Measurements from ENCODE around the gene RFX1. TPM values are rescaled to one million over a fixed set of nuclear protein-coding genes. Genes with fewer than 3 reads are reported as not detected.

RFX1 gene
- total and polyA plus RNA-seq, 4 donors, result 1.8 to 5.6 (median 3.5) TPM

GRCh38 chr19:14000691-14001375 is 5.3 kb downstream of the RFX1 start:
- 95% methylated on average over 13 of the region's 13 CpGs for WGBS
- Histone ChIP-seq H3K4me1 (ENCODE audit: control insufficient read depth in 4 of 4, insufficient read depth in 4 of 4, low read length in 3 of 4) (peaks cover 6 to 15% (median 10%) of the 10 kb centered on the region in 4 donors), H3K27ac (ENCODE audit: low read depth in 1 of 2, low read length in 2 of 2) (no peak overlapping the region), H3K27me3 (ENCODE audit: control insufficient read depth in 4 of 4, insufficient read depth in 4 of 4, low read length in 3 of 4) (no peaks in the 10 kb centered on the region), H3K4me3 (ENCODE audit: low read depth in 1 of 3, low read length in 3 of 3) (no peak overlapping the region), H3K9ac (ENCODE audit: low read depth in 1 of 2, low read length in 2 of 2) (no peak overlapping the region), H3K9me3 (ENCODE audit: control insufficient read depth in 4 of 4, low read length in 3 of 4) (peaks cover 0 to 3% (median 1%) of the 10 kb centered on the region in 4 donors), H3K36me3 (ENCODE audit: control insufficient read depth in 4 of 4, insufficient read depth in 3 of 4, low read depth in 1 of 4, low read length in 3 of 4) (peaks cover 0 to 6% (median 0%) of the 10 kb centered on the region in 4 donors)
- no peak for DNase-seq (ENCODE audit: low spot score)
- TF ChIP-seq TAF1 (conservative IDR thresholded peaks at IDR 0.05) (no peak), FOXA1 (IDR thresholded peaks at IDR 0.05) (no peak), REST (IDR thresholded peaks at IDR 0.05) (no peak), HNF4A (conservative IDR thresholded peaks at IDR 0.05) (no peak), FOXA2 (IDR thresholded peaks at IDR 0.05) (no peak), SP1 (IDR thresholded peaks at IDR 0.05) (no peak)

- DNase-seq (ENCODE audit: low spot score), result no peak
- WGBS, result 97% methylated on average over 3 of the region's 3 CpGs
- H3K9me3 ChIP-seq (ENCODE audit: control insufficient read depth in 4 of 4, low read length in 3 of 4), result peaks cover 0 to 3% (median 1%) of the 10 kb centered on the region in 4 donors
- H3K27me3 ChIP-seq (ENCODE audit: control insufficient read depth in 4 of 4, insufficient read depth in 4 of 4, low read length in 3 of 4), result no peaks in the 10 kb centered on the region
- peaks cover 0 to 6% (median 2%) of the 10 kb centered on the region in 4 donors for H3K36me3 ChIP-seq (ENCODE audit: control insufficient read depth in 4 of 4, insufficient read depth in 3 of 4, low read depth in 1 of 4, low read length in 3 of 4)
- H3K4me3 ChIP-seq (ENCODE audit: low read depth in 1 of 3, low read length in 3 of 3), result no peak overlapping the region
- H3K27ac ChIP-seq (ENCODE audit: low read depth in 1 of 2, low read length in 2 of 2), result no peak overlapping the region
- H3K4me1 ChIP-seq (ENCODE audit: control insufficient read depth in 4 of 4, insufficient read depth in 4 of 4, low read length in 3 of 4), result peaks cover 0 to 11% (median 2%) of the 10 kb centered on the region in 4 donors
- TF ChIP-seq EGR1 (IDR thresholded peaks at IDR 0.05; ENCODE audit: low read depth in 2 of 2) (no peak), GABPA (IDR thresholded peaks at IDR 0.05 in 1 of 2, conservative IDR thresholded peaks at IDR 0.05 in 1 of 2) (no peak), JUND (IDR thresholded peaks at IDR 0.05) (no peak), ZBTB33 (IDR thresholded peaks at IDR 0.05) (no peak), FOXA2 (IDR thresholded peaks at IDR 0.05) (no peak), REST (IDR thresholded peaks at IDR 0.05) (no peak), ATF3 (IDR thresholded peaks at IDR 0.05) (no peak), SP1 (IDR thresholded peaks at IDR 0.05) (no peak), RXRA (IDR thresholded peaks at IDR 0.05) (no peak)
- H3K9ac ChIP-seq (ENCODE audit: low read depth in 1 of 2, low read length in 2 of 2), result no peak overlapping the region
Observed at GRCh38 chr19:13999085-13999484, 7.0 kb downstream of the RFX1 start.

All from liver (tissue), 9 donors.